ENCODE measurements around the gene QARS1. TPM values are rescaled to one million over a fixed set of nuclear protein-coding genes. Genes with fewer than 3 reads are reported as not detected.

QARS1 gene
- total RNA-seq, 2 donors from 2014 or later, result 339 to 417 TPM

- no peak for DNase-seq
- intact Hi-C loops (cut with DNase I, micrococcal nuclease), result no loop called here
- ATAC-seq, result no peak
Observed at GRCh38 chr3:49122022-49122421, 17.5 kb upstream of the QARS1 start.

- no peak for ATAC-seq
- intact Hi-C loops (cut with DNase I, micrococcal nuclease), result no loop called here
- DNase-seq, result no peak
Observed at GRCh38 chr3:49121132-49121736, 16.7 kb upstream of the QARS1 start.

GRCh38 chr3:49120438-49121131 lies 16.0 kb upstream of the QARS1 start, which contains the start of gene USP19:
Gene USP19 (minus strand): TSS chr3:49120823. CDS start chr3:49119145, 1,678 bp downstream.
- DNase-seq, result peak; percentile 97 to 98
- intact Hi-C loops (cut with DNase I, micrococcal nuclease), result no loop called here
- peak; percentile 96 for ATAC-seq

GRCh38 chr3:49120096-49120437 lies 15.5 kb upstream of the QARS1 start:
- intact Hi-C loops (cut with DNase I, micrococcal nuclease), result no loop called here
- peak; percentile 5 for ATAC-seq
- DNase-seq, result no peak

- intact Hi-C loops (cut with DNase I, micrococcal nuclease), result no loop called here
- ATAC-seq (no peak), DNase-seq (no peak)
Observed at GRCh38 chr3:49119439-49119838, 14.9 kb upstream of the QARS1 start.

- intact Hi-C loops (cut with DNase I, micrococcal nuclease), result no loop called here
- DNase-seq (no peak), ATAC-seq (no peak)
Observed at GRCh38 chr3:49119036-49119435, 14.5 kb upstream of the QARS1 start.

- no peak for ATAC-seq
- intact Hi-C loops (cut with DNase I, micrococcal nuclease), result no loop called here
Observed at GRCh38 chr3:49112262-49112661, 7.7 kb upstream of the QARS1 start.

GRCh38 chr3:49111347-49111746 lies 6.8 kb upstream of the QARS1 start:
- DNase-seq (no peak), ATAC-seq (no peak)
- intact Hi-C loops (cut with DNase I, micrococcal nuclease), result no loop called here

More at GRCh38 chr3:49112262-49112661, 7.7 kb upstream of the QARS1 start:
- DNase-seq, result no peak

GRCh38 chr3:49110780-49111179 lies 6.2 kb upstream of the QARS1 start:
- ATAC-seq (no peak), DNase-seq (no peak)
- intact Hi-C loops (cut with DNase I, micrococcal nuclease), result no loop called here

GRCh38 chr3:49108346-49108745 lies 3.8 kb upstream of the QARS1 start:
- intact Hi-C loops (cut with DNase I, micrococcal nuclease), result no loop called here
- DNase-seq (no peak), ATAC-seq (no peak)

GRCh38 chr3:49104052-49104426 lies 518 bp downstream of the QARS1 start:
- DNase-seq (no peak), ATAC-seq (peak; percentile 3)
- intact Hi-C loops (cut with DNase I, micrococcal nuclease), result no loop called here

GRCh38 chr3:49100046-49100615 lies 4.4 kb downstream of the QARS1 start:
- ATAC-seq (no peak), DNase-seq (no peak)
- intact Hi-C loops (cut with DNase I, micrococcal nuclease), result no loop called here

GRCh38 chr3:49098910-49099630 lies 5.5 kb downstream of the QARS1 start:
- DNase-seq (no peak), ATAC-seq (no peak)
- intact Hi-C loops (cut with DNase I, micrococcal nuclease), result no loop called here

GRCh38 chr3:49098429-49098828 lies 6.1 kb downstream of the QARS1 start:
- DNase-seq (no peak), ATAC-seq (no peak)
- intact Hi-C loops (cut with DNase I, micrococcal nuclease), result no loop called here

- peak; percentile 85 for ATAC-seq
- intact Hi-C loops (cut with DNase I, micrococcal nuclease), result no loop called here
- peak; percentile 97 for DNase-seq
Observed at GRCh38 chr3:49093853-49094767, 10.4 kb downstream of the QARS1 start, which contains the start of gene QRICH1. Gene QRICH1 (minus strand): TSS chr3:49094071. CDS start chr3:49077017, 17,054 bp downstream.

GRCh38 chr3:49092938-49093852 lies 11.4 kb downstream of the QARS1 start:
- DNase-seq, result peak; percentile 72 to 92
- intact Hi-C loops (cut with DNase I, micrococcal nuclease), result no loop called here
- peak; percentile 64 for ATAC-seq

- ATAC-seq (no peak), DNase-seq (no peak)
- intact Hi-C loops (cut with DNase I, micrococcal nuclease), result no loop called here
Observed at GRCh38 chr3:49081429-49081828, 23.1 kb downstream of the QARS1 start.

- ATAC-seq, result no peak
- DNase-seq, result no peak
- intact Hi-C loops (cut with DNase I, micrococcal nuclease), result no loop called here
Observed at GRCh38 chr3:49079270-49079669, 25.3 kb downstream of the QARS1 start.
